GM12874 (cell line): ENCODE results near the gene CYYR1.

Source experiments
- TF ChIP-seq, protein P1 (sequence below): IDR thresholded peaks from 2 replicates; pipeline ENCODE4 v1.5.1; 2011; ENCODE audit warnings: low read depth, mild to moderate bottlenecking, control low read depth, low read length, moderate library complexity; ENCODE audit not compliant: insufficient read depth

CYYR1 gene

DNA sequence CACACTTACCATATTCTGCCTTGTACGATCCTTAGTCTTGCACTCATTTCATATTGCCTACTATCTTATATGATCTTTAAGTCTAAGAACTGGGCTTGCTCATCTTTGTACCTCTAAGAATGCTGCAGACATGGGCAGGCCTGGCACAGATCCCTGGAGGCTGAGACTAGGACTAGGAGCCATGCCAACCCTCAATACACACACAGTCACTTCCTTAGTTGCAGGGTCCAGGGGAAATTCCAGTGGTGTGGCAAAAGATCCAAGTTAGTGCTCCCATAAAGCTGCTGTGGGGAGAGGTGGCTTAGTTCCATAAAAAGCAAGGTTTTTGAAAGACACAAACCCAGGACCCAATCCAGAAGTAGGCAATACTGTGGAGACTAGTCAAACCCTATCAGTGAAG, 59.9 kb downstream of the CYYR1 start:
- TF ChIP-seq, protein P1, sequence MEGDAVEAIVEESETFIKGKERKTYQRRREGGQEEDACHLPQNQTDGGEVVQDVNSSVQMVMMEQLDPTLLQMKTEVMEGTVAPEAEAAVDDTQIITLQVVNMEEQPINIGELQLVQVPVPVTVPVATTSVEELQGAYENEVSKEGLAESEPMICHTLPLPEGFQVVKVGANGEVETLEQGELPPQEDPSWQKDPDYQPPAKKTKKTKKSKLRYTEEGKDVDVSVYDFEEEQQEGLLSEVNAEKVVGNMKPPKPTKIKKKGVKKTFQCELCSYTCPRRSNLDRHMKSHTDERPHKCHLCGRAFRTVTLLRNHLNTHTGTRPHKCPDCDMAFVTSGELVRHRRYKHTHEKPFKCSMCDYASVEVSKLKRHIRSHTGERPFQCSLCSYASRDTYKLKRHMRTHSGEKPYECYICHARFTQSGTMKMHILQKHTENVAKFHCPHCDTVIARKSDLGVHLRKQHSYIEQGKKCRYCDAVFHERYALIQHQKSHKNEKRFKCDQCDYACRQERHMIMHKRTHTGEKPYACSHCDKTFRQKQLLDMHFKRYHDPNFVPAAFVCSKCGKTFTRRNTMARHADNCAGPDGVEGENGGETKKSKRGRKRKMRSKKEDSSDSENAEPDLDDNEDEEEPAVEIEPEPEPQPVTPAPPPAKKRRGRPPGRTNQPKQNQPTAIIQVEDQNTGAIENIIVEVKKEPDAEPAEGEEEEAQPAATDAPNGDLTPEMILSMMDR, result no peak

DNA sequence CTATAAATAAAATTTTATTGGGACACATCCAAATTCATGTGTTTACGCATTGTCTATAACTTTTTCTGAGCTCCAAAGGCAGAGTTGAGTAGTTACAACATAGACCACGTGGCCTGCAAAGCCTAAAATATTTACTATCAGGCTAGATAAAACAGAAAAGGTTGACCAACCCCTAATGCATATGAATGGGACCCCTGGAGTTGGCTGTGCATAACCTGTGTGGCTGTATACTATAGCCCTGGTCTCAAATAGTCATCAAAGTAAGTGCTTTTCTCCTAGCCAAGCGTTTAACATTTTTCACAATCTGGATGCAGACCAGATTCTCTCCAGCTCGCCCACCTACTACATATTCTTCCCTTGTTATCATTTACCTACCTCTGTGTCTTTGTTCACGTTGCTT, 60.4 kb downstream of the CYYR1 start:
- TF ChIP-seq, protein P1, result no peak

DNA sequence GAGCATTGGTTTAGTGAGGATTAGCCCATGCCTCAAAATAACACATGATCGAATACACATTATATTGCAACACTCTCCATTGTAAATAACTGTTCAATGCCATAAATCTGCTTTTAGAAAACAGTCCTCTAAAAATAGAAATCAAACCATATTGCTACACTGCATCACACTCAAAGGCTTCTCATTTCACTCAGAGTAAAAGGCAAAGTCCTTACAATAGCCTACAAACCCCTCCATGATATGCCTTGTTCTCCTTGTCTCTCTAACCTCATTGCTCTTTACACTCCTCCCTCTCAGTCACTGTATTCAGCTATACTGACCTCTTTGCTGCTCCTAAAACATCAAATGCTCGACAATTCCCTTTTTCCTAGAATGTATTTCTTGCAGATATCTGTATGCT, 64.2 kb downstream of the CYYR1 start:
- TF ChIP-seq, protein P1, result no peak

DNA sequence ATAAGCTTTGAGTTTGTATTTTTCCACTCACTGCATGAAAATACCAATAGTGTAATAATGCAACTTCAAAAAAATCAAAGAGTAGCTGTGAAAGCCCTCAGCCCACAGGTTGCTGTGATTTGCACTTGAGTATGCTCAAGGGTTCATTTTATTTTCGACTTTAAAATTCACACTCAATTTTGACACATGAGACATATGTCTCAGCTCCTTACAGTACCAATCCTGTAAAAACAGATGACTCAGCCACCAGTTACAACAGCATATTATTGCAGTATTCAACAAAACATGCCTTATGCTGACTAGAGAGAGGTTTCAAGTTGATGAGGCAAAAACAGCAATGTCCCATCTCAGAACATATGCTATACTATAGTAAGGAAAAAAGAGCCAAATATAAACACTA, 66.1 kb downstream of the CYYR1 start:
- TF ChIP-seq, protein P1, result no peak

DNA sequence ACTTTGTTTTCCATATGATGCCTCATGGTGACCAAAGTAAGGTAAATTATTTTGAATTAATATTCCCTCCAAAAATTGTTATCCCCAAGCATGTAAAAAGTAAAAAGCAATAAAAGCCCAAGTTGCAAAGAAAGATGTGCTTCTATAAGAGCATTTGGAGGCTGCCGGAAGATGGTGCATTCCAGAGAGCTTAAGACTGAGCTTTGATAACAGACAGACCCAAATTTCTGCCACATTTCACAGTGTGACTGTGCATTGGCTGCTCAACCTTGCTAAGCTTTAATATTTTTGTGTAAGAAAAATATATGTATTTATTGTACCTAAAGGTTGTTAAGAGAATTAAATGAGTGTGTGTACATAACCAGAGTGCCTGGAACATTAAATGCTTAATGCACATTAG, 67.9 kb downstream of the CYYR1 start:
- TF ChIP-seq, protein P1, result no peak

DNA sequence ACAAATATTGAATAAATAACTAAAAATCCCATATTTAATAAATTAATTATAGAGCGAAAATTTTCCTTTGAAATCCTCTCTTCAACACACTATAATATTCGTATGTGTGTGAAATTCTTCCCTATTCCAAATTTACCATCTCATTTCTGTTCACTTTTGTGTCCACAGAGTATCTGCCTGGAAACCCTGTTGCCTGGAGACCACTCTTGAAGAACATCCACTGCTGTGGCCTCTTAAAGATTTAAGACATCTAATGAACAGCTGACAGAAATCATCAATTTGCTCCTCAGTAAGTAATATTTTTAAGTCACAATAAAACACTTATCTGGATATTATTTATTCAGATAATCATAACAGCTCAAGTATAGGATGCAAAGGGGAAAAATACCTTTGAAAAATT, 69.7 kb downstream of the CYYR1 start:
- TF ChIP-seq, protein P1, result no peak

DNA sequence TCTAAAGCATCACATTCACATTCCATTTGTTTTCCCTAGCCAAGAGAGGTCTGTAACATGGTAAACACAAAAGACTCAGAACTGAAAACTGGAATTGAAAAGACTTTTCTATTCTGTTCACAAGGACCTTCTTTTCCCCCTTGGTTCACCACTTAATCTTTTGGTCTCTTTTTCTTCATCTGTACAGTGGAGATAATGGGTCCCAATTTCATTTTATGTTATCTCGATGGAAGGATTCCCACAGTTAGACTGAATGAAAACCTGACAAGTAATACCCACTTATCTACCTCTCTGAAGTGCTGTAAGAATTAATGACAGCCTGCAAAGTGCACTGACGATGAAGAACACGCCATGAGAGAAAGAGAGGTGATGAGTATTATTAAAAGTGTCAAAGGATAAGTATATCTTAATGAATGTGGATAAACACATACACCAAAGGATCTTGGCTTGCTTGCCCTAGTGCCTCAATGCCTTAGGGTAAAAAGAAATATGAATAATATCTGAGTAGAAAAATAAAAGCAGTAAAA, 71.5 kb downstream of the CYYR1 start:
- TF ChIP-seq, protein P1, result no peak

DNA sequence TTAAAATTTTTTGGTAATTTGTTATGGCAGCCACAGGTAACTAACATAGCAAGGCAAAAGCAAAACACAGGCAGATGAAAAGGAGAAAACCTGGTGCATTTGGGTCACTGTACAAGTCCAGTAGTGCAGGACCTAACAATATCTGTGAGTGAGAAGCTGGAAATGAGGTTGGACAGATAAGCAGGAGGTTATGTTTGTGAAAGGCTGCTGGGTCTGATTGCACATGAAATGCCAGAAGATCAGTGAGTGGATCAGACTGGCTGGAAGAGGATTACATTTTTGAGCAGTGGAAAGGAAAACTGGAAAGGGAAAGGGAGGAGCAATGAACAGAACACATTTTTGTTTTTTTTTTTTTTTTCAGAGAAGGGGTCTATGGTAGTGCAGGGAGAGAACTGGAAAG, 73.6 kb downstream of the CYYR1 start:
- TF ChIP-seq, protein P1, result no peak
